Fibroblast of villous mesenchyme (primary cell): Measurements from ENCODE around the gene OR10G3. TPM values are rescaled to one million over a fixed set of nuclear protein-coding genes. Genes with fewer than 3 reads are reported as not detected.

Experiments
- DNase-seq: peaks from one replicate; pipeline ENCODE4 v3.0.0-alpha.2; 2010; ENCODE audit warnings: low read depth
- H3K4me3 ChIP-seq: 2 replicates; pipeline ENCODE4 v1.5.1; 2011; ENCODE audit warnings: low read depth, mild to moderate bottlenecking, low read length
- total RNA-seq: library from RNA; depleted of rRNA; stranded (reverse); fragments of >200 nt; gene quantifications from 2 replicates; pipeline ENCODE4 v1.2.3, GENCODE V29; 2012
- TF ChIP-seq, protein P1 (sequence below): IDR thresholded peaks from 2 replicates; pipeline ENCODE4 v1.5.1; 2012; ENCODE audit warnings: low read depth, mild to moderate bottlenecking, low read length; ENCODE audit not compliant: insufficient read depth

The OR10G3 gene
- total RNA-seq, 1 donor = not detected

DNA sequence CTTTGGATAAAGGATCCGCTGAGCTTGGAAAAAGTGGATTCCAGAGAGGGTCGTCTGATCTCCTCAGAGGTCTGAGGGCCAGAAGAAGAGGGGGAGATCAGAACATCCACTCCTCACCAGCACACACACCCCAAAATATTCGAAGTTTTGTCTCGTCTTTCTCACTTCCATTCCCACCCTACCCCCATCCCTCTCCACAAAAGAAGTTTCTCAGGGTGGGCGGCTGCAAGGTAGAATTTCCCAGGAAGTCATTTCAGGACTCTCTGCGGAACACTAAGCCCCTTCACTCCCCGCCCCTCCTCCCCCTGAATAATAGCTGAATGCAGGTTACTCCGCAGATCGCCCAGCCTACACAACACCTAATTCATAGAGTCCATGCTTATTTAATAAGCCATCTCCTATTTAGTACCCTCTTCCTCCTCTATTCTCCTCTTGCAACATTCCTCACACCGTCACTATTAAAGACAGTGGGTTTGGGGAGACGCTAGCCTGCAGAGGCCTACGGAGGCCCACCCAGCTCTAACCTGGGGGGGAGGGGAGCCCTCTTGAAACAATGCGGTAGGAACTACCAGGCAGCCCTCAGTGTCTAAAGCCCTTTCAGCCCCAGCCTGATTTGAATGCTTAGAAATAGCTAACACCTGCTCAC, 53.1 kb downstream of the OR10G3 start:
- DNase-seq = no peak
- TF ChIP-seq, protein P1, sequence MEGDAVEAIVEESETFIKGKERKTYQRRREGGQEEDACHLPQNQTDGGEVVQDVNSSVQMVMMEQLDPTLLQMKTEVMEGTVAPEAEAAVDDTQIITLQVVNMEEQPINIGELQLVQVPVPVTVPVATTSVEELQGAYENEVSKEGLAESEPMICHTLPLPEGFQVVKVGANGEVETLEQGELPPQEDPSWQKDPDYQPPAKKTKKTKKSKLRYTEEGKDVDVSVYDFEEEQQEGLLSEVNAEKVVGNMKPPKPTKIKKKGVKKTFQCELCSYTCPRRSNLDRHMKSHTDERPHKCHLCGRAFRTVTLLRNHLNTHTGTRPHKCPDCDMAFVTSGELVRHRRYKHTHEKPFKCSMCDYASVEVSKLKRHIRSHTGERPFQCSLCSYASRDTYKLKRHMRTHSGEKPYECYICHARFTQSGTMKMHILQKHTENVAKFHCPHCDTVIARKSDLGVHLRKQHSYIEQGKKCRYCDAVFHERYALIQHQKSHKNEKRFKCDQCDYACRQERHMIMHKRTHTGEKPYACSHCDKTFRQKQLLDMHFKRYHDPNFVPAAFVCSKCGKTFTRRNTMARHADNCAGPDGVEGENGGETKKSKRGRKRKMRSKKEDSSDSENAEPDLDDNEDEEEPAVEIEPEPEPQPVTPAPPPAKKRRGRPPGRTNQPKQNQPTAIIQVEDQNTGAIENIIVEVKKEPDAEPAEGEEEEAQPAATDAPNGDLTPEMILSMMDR = no peak

DNA sequence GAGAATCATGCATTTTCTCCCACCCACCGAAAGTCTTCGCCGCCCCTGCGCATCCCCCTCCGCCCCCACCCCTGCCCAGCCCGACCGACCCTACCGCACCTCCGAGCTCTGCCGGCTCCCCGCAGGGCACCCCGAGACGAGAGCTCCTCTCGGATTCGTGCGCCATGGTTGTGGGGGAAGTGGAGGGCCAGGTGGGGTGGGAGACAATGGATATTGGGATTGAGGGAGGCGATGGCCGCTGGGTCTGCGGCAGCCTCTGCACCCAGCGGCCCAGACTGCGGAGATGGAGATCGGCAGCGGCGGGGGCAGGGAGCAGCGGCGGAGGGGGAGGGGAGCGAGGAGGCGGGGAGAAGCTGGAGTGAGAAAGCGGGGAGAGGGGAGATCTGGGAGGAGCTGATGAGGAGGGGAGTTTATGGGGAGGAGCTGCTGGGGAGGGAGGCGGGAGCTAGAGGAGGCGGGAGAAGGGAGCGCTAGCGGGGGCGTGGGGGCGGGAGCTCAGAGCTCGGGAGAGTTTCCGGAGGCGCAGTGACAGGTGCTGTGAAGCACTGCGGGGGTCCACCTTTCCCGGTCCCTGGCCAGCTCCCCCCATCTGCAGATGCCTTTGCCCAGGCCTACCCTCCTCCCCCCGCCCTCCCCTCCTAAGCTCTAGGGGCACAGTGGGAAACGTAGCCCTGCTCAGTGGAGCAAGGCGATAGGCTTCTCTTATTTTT, 53.8 kb downstream of the OR10G3 start, which contains the start of gene SALL2:
Gene SALL2, minus strand, starts transcription at position 385 of the 710 bp plus-strand sequence. Its CDS starts 219 bp downstream, at position 166.
- H3K4me3 ChIP-seq = peak within 1 kb of the TSS; percentile 81
- TF ChIP-seq, protein P1 = no peak
- DNase-seq = peak; percentile 70

More for the DNA sequence above, 53.1 kb downstream of the OR10G3 start:
- H3K4me3 ChIP-seq = peak overlapping the region; percentile 81

DNA sequence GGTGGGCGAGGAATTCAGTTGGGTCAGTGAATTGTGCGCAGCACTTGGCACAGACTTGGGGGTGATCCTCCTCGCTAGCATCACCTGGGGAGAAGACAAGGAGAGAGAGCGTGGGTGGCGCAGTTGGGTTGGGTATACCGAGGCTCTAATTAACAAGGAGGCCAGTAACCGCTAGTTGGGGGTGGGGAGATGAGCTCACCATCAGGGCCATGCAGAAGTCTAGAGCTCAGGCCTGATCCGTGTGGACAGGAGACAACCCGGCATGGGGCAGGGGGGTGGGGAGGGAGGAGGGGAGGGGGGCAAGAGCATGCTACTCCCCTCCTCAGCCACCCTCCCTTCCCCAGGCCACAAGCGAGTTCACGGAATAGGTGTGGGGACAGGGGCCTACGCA, 54.3 kb downstream of the OR10G3 start:
- TF ChIP-seq, protein P1 = no peak
- DNase-seq = no peak
- peak overlapping the region; percentile 81 for H3K4me3 ChIP-seq

DNA sequence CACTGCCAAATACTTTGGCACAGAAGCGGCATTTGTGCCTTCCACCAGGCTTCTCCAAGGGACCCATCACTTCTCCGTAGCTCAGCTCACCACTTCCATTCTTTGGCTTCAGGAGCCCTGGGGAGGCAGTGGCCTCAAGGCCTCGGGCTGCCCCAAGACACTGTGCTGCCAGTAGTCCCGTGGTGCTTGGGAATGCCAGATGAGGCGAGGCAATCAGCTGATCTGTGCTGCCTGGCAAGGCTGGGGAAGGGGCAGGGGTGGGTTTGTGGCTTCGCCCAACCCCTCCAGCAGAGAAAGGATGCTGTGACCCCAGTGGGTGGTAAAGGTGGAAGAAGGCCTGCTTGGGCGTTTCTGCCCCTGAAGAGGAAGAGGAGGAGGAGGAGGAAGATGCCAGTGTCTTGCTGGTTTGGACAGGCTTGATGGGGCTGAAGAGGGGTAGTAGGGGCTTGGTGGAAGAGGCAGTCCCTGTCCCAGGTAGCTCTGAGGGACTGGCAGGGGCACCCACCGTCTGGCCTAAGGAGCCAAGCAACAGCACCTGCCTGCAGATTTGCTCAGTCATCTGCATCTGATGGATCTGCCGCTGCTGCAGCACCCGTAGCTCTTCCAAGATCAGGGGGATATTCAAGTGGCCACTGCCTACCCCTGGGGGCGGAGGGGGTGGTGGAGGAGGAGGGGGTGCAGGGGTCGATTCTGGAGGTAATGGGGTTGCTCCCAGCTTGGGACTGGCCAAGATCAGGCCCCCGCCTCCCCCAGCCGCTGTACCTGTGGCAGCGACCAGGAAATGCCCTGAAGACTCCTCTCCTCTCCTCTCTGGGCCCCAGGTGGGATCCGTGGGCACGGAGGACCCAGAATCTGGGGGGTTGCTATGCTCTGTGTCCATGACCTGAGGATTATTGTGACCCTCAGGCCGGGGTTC, 55.0 kb downstream of the OR10G3 start:
- TF ChIP-seq, protein P1 = no peak
- H3K4me3 ChIP-seq = peak overlapping the region; percentile 81
- DNase-seq = no peak

DNA sequence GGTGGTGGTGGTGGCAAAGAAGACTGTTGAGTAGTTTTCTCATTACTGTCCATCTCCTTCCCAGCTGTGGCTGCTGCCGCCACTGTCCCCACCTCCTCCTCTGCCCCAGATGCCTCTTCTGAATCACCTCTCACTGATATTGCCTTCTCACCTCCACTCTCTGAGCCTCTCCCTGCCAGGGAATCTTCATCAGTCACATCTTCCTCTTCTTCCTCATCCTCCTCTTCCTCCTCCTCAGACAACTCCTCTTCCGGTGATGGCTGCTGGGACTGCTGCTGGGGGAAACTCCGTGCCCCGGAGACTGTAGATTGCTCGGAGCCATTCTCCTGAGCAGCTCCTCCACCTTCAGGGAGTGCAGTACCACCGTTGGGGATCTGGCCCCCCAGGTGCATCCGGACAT, 56.7 kb downstream of the OR10G3 start:
- no peak for DNase-seq
- H3K4me3 ChIP-seq = no peak overlapping the region
- TF ChIP-seq, protein P1 = no peak

DNA sequence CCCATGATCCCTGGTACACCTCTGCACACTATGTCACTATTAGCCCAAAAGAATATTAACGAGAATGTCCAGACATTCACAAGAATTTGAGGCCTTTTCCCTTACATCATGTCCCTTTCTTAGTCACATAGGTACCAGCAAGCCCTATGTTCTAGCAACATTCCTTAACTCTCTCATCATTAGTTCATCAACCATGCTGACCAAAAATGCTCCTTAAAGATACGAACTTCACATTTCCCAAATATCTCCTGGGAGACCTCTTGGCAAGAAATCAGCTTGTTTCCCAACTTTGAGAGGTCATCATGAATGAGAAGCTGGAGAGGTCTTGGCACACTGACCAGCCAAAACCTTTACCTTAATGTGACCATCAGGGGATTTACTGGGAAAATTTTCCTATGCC, 58.4 kb downstream of the OR10G3 start:
- H3K4me3 ChIP-seq = no peak overlapping the region
- peak; percentile 52 for DNase-seq
- TF ChIP-seq, protein P1 = no peak
